ENCODE measurements around the gene TFF3.
A peak's percentile ranks its signal among the peaks of the same experiment; 100 is the strongest.

Gene TFF3

GRCh38 chr21:42285569-42286245, 29.5 kb downstream of the TFF3 start:
- no peak for DNase-seq

- no peak for DNase-seq
Measured at GRCh38 chr21:42282715-42283114, 32.5 kb downstream of the TFF3 start.

- DNase-seq: no peak
Measured at GRCh38 chr21:42282021-42282420, 33.2 kb downstream of the TFF3 start.

GRCh38 chr21:42281181-42281680, 34.0 kb downstream of the TFF3 start:
- no peak for DNase-seq

GRCh38 chr21:42280356-42281180, 34.6 kb downstream of the TFF3 start:
- no peak for DNase-seq

- DNase-seq: no peak
Measured at GRCh38 chr21:42279888-42280287, 35.3 kb downstream of the TFF3 start.

- no peak for DNase-seq
Measured at GRCh38 chr21:42279341-42279871, 35.8 kb downstream of the TFF3 start.

GRCh38 chr21:42278451-42279149, 36.6 kb downstream of the TFF3 start:
- no peak for DNase-seq

- no peak for DNase-seq
Measured at GRCh38 chr21:42277593-42277992, 37.6 kb downstream of the TFF3 start.

- DNase-seq: no peak
Measured at GRCh38 chr21:42276526-42277154, 38.6 kb downstream of the TFF3 start.

GRCh38 chr21:42276076-42276475, 39.1 kb downstream of the TFF3 start:
- no peak for DNase-seq

- DNase-seq: no peak
Measured at GRCh38 chr21:42272984-42273600, 42.1 kb downstream of the TFF3 start.

GRCh38 chr21:42272109-42272962, 42.9 kb downstream of the TFF3 start:
- no peak for DNase-seq

GRCh38 chr21:42271065-42271464, 44.1 kb downstream of the TFF3 start:
- no peak for DNase-seq

- no peak for DNase-seq
Measured at GRCh38 chr21:42269386-42269785, 45.8 kb downstream of the TFF3 start.

GRCh38 chr21:42266971-42267556, 48.1 kb downstream of the TFF3 start:
- DNase-seq: peak; percentile 14

- no peak for DNase-seq
Measured at GRCh38 chr21:42265231-42265812, 49.9 kb downstream of the TFF3 start.

GRCh38 chr21:42264245-42265195, 50.7 kb downstream of the TFF3 start:
- no peak for DNase-seq

GRCh38 chr21:42263591-42264131, 51.5 kb downstream of the TFF3 start:
- DNase-seq: no peak
